Esophagus muscularis mucosa (tissue), 4 donors: ENCODE measurements around the gene TFAP2E. TPM values are rescaled to one million over a fixed set of nuclear protein-coding genes. Genes with fewer than 3 reads are reported as not detected.

Source experiments
- DNase-seq: peaks from one replicate; pipeline ENCODE4 v3.0.0-alpha.2; 2017; ENCODE audit errors: extremely low spot score
- H3K27ac ChIP-seq, 4 donors: fragments of 200-600 bp; sonication (generic); replicated peaks in 1 of 4; 1 replicate in 3 of 4; 2 replicates in 1 of 4; pipeline ENCODE4 v1.5.1; 2016 to 2019; ENCODE audit warnings: mild to moderate bottlenecking in 1 of 4
- H3K27me3 ChIP-seq, 4 donors: fragments of 200-600 bp; sonication (generic); one replicate each; pipeline versions ENCODE4 v1.5.1 to v1.6.0; 2016 to 2019
- H3K36me3 ChIP-seq, 4 donors: fragments of 200-600 bp; sonication (generic); one replicate each; pipeline ENCODE4 v1.5.1; 2016 to 2019
- H3K4me1 ChIP-seq, 4 donors: fragments of 200-600 bp; sonication (generic); one replicate each; pipeline ENCODE4 v1.5.1; 2016 to 2019
- H3K4me3 ChIP-seq, 4 donors: fragments of 200-600 bp; sonication (generic); 1 replicate in 2 of 4; 2 replicates in 2 of 4; pipeline ENCODE4 v1.5.1; 2016 to 2019; ENCODE audit warnings: mild to moderate bottlenecking in 4 of 4, moderate library complexity in 1 of 4
- H3K9me3 ChIP-seq, 4 donors: fragments of 200-600 bp; sonication (generic); 1 replicate in 3 of 4; 2 replicates in 1 of 4; pipeline ENCODE4 v1.5.1; 2016 to 2019
- CTCF ChIP-seq, 3 experiments: fragments of 200-600 bp in 2 of 3; fragments of 450-650 bp in 1 of 3; sonication (generic) in 2 of 3; IDR thresholded peaks; one replicate each; pipeline ENCODE4 v1.5.1; 2017 to 2019; ENCODE audit warnings: antibody characterized with exemption in 3 of 3, mild to moderate bottlenecking in 2 of 3, moderate library complexity in 1 of 3
- EP300 ChIP-seq: sonication (generic); formaldehyde crosslinking; IDR thresholded peaks from one replicate; pipeline ENCODE4 v1.6.1; 2017; ENCODE audit warnings: antibody characterized with exemption
- POLR2A ChIP-seq: fragments of 450-650 bp; IDR thresholded peaks from one replicate; pipeline ENCODE4 v1.6.1; 2017; ENCODE audit warnings: antibody characterized with exemption, moderate library complexity, mild to moderate bottlenecking, low read depth
- POLR2AphosphoS5 ChIP-seq, 2 donors: sonication (generic); formaldehyde crosslinking; IDR thresholded peaks; one replicate each; pipeline ENCODE4 v1.6.1; 2017; ENCODE audit warnings: antibody characterized with exemption in 2 of 2
- WGBS: methylation state at CpG from one replicate; pipeline ENCODE4 v1.1.5; 2018; 5-methylcytosine and 5-hydroxymethylcytosine counted together
- intact Hi-C: fragments of 100-400 bp; cut with DNase I; formaldehyde crosslinking; loops from one replicate; pipeline ENCODE4 v1.15.1; 2023
- total RNA-seq, 4 donors: library from RNA; depleted of rRNA; stranded (reverse); fragments of >200 nt; gene quantifications; one replicate each; pipeline versions ENCODE4 v1.1.0 to v1.2.1, GENCODE V29; 2016

Gene TFAP2E
- total RNA-seq, 4 donors from 2014 or later: 0.33 to 0.71 (median 0.63) TPM; not detected in 1

GRCh38 chr1:35611655-35612054 lies 38.5 kb downstream of the TFAP2E start:
- peaks cover 29 to 78% (median 59%) of the 10 kb centered on the region in 4 donors for H3K36me3 ChIP-seq
- TF ChIP-seq CTCF (IDR thresholded peaks at IDR 0.05) (no peak), POLR2AphosphoS5 (IDR thresholded peaks at IDR 0.05) (no peak), POLR2A (no peak), EP300 (no peak)

DNA sequence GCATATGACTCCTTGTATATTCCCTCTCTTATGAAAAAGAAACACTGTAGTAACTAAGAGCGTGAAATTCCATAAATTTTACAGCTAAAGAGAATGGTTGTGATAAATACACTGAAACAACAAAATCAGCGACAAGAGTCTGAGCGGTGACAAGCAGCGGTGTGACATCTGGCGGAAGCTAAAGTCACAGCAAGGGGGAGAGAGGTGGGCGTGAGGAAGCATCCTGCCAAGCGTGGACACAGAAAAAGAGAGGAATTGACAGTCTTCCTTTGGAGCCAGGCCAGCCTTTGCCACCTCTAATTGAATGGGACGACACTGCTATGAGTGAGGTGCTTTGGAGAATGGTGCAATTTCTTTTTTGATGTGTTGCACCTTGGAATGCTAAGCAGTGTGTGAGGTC lies 42.3 kb downstream of the TFAP2E start:
- 78% methylated on average over 8 of the region's 8 CpGs for WGBS
- DNase-seq: peak; percentile 66
- Histone ChIP-seq H3K27me3 (no peaks in the 10 kb centered on the region), H3K9me3 (no peaks in the 10 kb centered on the region), H3K4me1 (peaks cover 0 to 12% (median 9%) of the 10 kb centered on the region in 4 donors), H3K36me3 (peaks cover 4 to 65% (median 38%) of the 10 kb centered on the region in 4 donors), H3K27ac (no peak overlapping the region), H3K4me3 (no peak overlapping the region)
- TF ChIP-seq CTCF (IDR thresholded peaks at IDR 0.05) (no peak), EP300 (no peak), POLR2AphosphoS5 (IDR thresholded peaks at IDR 0.05) (no peak), POLR2A (no peak)
- intact Hi-C loops: no loop called here

More at GRCh38 chr1:35611655-35612054, 38.5 kb downstream of the TFAP2E start:
- H3K9me3 ChIP-seq: no peaks in the 10 kb centered on the region
- intact Hi-C loops: no loop called here
- H3K4me1 ChIP-seq: peaks cover 0 to 12% (median 9%) of the 10 kb centered on the region in 4 donors
- WGBS: 96% methylated on average over 7 of the region's 7 CpGs
- H3K4me3 ChIP-seq: no peak overlapping the region
- H3K27me3 ChIP-seq: no peaks in the 10 kb centered on the region
- H3K27ac ChIP-seq: no peak overlapping the region
- DNase-seq: peak; percentile 68

DNA sequence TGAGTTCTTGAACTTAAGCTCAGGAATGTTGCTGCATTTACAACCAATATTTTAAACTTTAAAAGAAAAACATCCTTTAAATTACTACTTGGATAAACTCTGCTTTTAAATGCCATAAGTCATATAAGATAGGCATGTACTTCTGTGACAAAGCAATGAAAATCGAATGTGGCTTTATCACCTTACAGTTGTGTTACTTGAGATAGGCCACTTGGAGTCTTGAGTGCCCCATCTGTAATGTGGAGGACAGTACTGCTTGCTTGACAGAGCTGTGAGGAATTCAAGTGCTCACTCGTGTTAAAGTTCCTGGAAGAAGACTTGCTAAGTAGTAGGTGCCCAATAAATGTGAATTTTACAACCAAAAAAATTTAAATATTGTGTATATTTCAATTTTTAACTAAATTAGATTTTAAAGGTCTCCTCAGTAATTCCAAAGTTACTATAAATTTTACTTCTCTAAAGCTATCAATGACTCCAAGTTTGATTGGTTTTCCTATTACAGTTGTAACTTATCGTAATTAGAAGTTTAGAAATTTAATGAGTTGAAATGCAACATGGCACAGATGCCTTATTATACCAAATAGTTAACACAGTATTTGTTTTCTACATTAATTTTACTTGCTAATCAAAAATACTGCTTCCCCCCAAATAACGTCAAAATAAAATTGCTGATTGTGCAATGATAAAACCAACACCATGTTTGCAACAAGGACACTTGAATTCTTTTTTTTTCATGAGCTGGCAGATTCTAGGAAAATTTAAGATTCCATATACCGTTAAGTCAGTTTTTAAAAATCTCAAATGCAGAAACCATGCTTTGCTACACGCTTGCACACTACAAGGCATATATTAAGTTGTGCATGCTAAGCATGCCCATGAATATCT lies 46.4 kb downstream of the TFAP2E start:
- TF ChIP-seq POLR2AphosphoS5 (IDR thresholded peaks at IDR 0.05) (no peak), POLR2A (no peak), CTCF (IDR thresholded peaks at IDR 0.05) (no peak), EP300 (no peak)
- Histone ChIP-seq H3K27me3 (no peaks in the 10 kb centered on the region), H3K36me3 (peaks cover 6 to 67% (median 41%) of the 10 kb centered on the region in 4 donors), H3K9me3 (no peaks in the 10 kb centered on the region), H3K4me3 (no peak overlapping the region), H3K4me1 (peaks cover 0 to 12% (median 9%) of the 10 kb centered on the region in 4 donors), H3K27ac (no peak overlapping the region)
- DNase-seq: no peak
- intact Hi-C loops: no loop called here
- WGBS: 78% methylated on average over 6 of the region's 6 CpGs

DNA sequence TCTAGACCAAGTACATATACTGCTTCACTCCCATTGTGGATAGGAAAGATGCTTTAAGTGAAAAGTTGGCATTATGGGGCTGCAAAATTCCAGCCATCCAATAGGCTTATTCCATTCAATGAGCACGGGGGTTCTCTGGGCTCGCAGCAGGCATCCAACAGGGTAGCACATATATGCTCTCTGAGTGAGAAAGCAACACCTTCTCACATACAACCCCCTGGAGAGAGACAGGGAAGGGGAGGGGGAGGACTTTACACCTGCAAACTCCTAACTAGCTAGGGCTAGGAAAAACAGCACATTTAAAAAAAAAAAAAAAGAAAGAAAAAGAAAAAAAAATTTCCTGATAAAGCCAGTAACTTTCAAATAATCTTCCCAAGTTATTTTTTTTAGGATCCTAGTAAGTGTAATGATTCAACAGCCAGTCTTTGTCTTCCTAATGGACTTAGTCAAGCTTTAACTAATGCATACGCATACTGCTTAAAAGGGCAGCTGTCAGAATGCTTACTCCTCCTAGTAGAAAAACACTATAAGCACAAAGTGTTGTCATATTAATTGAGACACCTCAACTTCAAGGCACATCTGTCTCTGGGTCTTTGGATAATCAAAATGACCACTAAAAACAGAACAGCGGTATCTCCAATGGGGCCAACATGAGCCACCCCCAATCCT lies 49.5 kb downstream of the TFAP2E start:
- H3K4me1 ChIP-seq: no peaks in the 10 kb centered on the region
- peaks cover 18 to 80% (median 41%) of the 10 kb centered on the region in 4 donors for H3K36me3 ChIP-seq
- DNase-seq: peak; percentile 7
- no peaks in the 10 kb centered on the region for H3K9me3 ChIP-seq
- no peak overlapping the region for H3K4me3 ChIP-seq
- no peak overlapping the region for H3K27ac ChIP-seq
- 86% methylated on average over 4 of the region's 4 CpGs for WGBS
- TF ChIP-seq POLR2AphosphoS5 (IDR thresholded peaks at IDR 0.05): no peak
- H3K27me3 ChIP-seq: no peaks in the 10 kb centered on the region
- intact Hi-C loops: no loop called here

GRCh38 chr1:35623832-35624231 lies 50.7 kb downstream of the TFAP2E start:
- intact Hi-C loops: no loop called here
- H3K36me3 ChIP-seq: peaks cover 18 to 73% (median 38%) of the 10 kb centered on the region in 4 donors
- no peak for TF ChIP-seq POLR2A
- TF ChIP-seq CTCF (IDR thresholded peaks at IDR 0.05): no peak
- TF ChIP-seq EP300: no peak
- TF ChIP-seq POLR2AphosphoS5 (IDR thresholded peaks at IDR 0.05): no peak

More at GRCh38 chr1:35623832-35624231, 50.7 kb downstream of the TFAP2E start:
- no peak for DNase-seq
- no peak overlapping the region for H3K27ac ChIP-seq
- H3K27me3 ChIP-seq: no peaks in the 10 kb centered on the region
- no peak overlapping the region for H3K4me3 ChIP-seq
- H3K4me1 ChIP-seq: peaks cover 0 to 2% (median 0%) of the 10 kb centered on the region in 4 donors
- no peaks in the 10 kb centered on the region for H3K9me3 ChIP-seq
